Cardiac atrium fibroblast (primary cell): ENCODE results near the gene GPER1. TPM values are rescaled to one million over a fixed set of nuclear protein-coding genes. Genes with fewer than 3 reads are reported as not detected.

ENCODE experiments used
- total RNA-seq: library from RNA; depleted of rRNA; stranded (reverse); fragments of >200 nt; gene quantifications from 2 replicates; pipeline ENCODE4 v1.2.3, GENCODE V29; 2015

GPER1 gene
- 3.2 and 5.0 TPM in 2 replicates for total RNA-seq

DNA sequence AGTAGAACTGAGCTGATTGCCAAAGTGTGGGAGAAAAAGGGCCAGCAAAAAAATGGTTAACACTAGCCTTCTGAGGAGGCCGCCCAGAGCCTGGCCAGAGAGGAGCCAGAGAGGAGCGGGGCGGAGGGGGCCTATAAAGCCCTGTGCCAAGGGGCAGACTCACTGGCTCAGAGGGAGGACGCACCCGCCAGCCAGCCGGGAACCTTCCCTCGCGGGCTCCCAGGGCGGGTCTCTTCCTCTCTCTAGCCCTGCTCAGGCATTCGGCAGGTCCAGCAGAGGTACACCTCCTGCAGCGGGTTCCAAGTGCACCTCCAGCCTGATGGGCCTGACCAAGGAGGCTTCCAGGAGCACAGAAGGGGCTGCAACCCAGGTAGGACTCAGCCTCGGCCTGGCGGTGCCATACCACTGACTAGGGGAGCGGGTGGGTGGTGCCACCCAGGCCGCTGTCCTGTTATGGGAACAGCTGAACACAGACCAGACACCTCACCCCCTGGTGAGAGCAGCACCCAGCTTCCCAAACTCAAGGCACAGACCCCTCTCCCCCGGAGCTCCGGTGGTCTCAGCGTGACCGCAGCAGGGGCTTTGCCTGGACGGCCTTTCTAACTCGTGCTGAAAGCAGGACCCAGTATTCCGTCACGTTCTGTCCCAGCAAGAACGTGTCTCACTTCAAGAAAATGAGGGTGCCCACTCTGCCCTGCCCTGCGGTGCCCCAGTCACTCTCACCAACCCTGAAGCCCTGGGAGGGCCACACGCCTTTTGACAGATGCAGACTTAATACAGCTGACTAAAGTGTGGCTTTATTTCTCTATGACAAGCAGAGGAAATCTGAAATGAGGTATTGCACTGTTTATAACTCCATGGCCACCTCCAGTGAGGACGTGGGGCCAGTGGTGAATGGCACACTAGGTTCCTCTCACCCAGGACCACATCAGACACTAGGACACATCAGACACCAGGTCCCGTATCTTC, at the start of gene GPER1:
Gene GPER1 (plus strand): TSS at position 162 of the 969 bp plus-strand sequence. CDS start 3,616 bp downstream, outside the sequence.

DNA sequence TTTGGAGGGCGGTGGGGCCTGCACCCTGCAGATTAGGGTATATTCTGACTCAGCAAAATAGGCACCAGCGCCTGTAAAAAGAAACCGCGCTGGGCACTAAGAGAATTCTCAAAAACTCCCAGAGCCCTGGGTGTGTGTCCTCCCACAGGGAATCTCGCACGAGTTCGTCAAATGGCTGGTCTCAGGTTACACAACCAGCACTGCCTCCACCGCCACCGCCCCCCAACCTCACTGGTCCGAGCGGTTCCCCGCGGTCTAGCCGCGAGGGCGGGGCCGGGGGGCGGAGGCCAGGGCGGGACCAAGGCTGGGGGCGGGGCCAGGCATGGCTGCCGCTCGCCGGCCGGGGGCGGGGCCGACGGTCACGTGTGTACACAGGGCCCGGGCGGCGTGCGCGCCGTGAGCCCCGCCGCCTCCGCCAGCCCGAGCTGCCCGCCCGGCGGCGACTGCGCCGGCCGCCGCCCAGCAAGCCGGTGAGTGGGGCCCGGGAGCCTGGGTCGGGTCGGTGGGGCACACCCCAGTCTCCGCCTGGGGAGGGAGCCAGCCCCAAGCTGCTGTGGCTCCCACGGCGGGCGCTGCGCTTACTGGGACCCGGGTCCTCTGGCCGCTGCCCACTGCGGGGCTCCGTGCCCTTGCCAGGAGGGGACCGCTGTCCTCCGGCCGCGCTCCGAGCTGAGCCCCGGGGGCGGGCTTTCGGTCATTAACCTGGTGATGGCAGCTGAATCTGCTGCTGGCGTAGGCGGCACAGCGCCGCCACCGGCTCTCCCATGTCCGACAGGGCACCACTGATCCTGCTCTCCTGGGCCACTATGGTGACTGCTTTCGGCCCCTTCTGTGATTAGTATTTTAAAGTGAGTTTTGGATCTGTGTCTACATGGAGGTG, 43.5 kb upstream of the GPER1 start, which contains the start of gene GPR146:
Gene GPR146 (plus strand): TSS at position 358 of the 880 bp plus-strand sequence. CDS start 12,970 bp downstream, outside the sequence.

Other genes starting within 250 kb of the GPER1 start
- 12.6 and 21.2 TPM in 2 replicates for gene GET4, start 211.6 kb upstream of the GPER1 start, total RNA-seq
- gene ADAP1, start 133.4 kb upstream of the GPER1 start, total RNA-seq: 11.4 and 13.9 TPM in 2 replicates
- 3.8 and 5.3 TPM in 2 replicates for gene COX19, start 112.6 kb upstream of the GPER1 start, total RNA-seq
- not detected in 2 replicates for gene CYP2W1, start 104.9 kb upstream of the GPER1 start, total RNA-seq
- 6.5 and 10.2 TPM in 2 replicates for gene GPR146, start 43.6 kb upstream of the GPER1 start, total RNA-seq
- 19.3 and 34.8 TPM in 2 replicates for gene ZFAND2A, start 72.1 kb downstream of the GPER1 start, total RNA-seq
- gene UNCX, start 144.8 kb downstream of the GPER1 start, total RNA-seq: not detected in 2 replicates